Epithelial cell of prostate (primary cell): ENCODE measurements around the gene PLXNB2.
A peak's percentile ranks its signal among the peaks of the same experiment; 100 is the strongest.

Experiments used
- DNase-seq: peaks from one replicate; pipeline ENCODE4 v3.0.0-alpha.2; 2011; ENCODE audit warnings: low read depth, low spot score
- H3K27ac ChIP-seq: fragments of 450-650 bp; 2 replicates; pipeline ENCODE4 v1.5.1; 2017; ENCODE audit warnings: mild to moderate bottlenecking

Gene PLXNB2

DNA sequence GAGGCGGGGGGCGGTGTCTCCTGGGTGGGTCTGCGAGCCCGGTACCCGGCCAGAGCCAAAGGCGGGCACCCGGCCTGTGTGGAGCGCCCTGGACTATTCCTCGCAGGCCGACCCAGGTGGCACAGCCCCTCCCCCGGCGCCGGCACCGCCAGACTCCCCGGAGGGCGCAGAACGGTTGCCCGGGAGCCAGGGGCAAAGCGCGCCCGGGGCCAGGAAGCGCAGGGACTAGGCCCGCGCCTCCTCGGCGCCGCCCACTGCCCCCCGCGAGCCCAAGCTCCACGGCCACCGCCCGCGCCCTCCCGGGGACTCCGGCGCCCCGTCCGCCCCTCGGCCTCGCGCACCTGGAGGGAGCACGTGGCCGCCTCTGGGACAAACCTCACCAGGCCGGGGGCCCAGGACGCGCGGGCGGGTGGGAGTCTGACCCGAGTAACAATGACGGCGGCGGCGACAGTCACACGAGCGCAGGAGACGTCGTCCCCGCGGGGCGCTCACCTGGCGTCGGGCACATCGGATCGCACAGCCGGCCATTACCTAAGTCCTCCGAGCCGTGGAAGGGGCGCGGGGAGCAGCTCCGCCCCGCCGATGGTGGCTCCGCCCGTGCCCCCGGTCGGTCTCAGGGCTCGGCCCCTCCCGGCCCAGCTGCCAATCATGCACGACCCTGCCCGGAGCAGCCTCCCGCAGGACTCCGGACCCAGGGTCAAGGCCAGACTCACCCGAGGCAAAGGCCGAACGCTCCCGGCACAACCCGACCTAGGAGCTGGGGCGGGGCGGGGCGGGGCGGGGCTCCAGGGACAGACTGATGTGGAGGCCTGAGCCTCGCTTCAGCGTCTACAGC lies 7.4 kb downstream of the PLXNB2 start:
- H3K27ac ChIP-seq: peak overlapping the region; percentile 7
- no peak for DNase-seq

DNA sequence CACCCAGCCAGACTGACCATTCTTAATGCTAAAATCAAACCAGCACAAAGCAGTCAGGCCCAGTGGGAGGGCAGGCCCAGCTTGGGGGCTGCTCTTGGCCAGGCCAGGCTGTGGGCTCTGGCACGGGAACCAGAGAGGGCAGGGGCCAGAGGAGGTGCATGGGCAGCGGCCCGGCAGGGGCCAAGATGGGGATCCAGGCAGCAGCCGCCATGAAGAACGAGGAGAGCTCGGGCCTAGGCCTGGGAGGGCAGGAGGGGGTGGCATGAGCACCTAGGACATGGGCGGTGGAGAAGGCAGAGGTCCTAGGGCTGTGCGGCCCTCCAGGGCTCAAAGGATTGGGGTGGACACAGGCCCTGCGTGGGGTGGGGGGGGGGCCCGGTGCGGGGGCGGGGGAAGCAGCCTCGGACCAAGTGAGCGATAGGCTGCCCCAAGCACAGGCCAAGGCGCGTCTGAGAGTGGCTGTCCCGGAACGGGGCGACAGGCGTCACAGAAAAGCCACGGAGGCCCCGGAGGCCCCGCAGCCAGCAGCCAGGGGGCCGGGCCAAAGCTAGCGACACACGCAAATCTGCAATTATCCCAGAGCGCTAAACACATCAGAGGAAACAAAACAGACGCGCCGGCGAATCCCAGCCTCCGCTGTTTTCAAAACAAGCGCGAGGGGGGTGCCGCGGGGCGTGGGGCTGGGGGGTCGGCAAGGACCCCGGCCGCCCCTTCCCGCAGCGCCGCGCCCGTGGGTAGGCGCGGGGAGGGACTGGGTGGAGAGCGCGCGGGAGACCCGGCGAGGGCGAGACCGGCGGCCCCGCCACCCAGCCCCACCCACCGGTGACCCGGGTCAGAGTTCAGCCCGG lies 8.3 kb downstream of the PLXNB2 start:
- no peak for DNase-seq
- peak overlapping the region; percentile 7 for H3K27ac ChIP-seq

DNA sequence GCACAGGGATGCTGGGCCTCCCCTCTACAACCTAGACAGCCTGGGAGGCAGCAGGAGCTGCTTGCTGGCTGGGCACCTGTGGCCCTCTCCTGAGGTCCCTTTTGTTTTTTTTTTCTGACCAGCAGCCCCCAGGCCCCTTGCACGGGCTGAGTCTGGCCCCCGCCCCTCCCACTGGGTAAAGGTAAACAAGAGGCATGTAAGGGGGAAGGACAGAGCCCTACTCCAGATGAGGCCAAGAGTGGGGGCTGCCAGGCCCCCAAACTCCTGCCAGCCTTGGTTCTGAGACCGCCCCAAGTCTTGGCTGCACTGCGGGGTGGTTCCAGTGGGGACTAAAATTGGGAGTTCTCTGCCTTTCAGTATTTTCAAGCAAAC lies 9.2 kb downstream of the PLXNB2 start:
- no peak overlapping the region for H3K27ac ChIP-seq
- no peak for DNase-seq

DNA sequence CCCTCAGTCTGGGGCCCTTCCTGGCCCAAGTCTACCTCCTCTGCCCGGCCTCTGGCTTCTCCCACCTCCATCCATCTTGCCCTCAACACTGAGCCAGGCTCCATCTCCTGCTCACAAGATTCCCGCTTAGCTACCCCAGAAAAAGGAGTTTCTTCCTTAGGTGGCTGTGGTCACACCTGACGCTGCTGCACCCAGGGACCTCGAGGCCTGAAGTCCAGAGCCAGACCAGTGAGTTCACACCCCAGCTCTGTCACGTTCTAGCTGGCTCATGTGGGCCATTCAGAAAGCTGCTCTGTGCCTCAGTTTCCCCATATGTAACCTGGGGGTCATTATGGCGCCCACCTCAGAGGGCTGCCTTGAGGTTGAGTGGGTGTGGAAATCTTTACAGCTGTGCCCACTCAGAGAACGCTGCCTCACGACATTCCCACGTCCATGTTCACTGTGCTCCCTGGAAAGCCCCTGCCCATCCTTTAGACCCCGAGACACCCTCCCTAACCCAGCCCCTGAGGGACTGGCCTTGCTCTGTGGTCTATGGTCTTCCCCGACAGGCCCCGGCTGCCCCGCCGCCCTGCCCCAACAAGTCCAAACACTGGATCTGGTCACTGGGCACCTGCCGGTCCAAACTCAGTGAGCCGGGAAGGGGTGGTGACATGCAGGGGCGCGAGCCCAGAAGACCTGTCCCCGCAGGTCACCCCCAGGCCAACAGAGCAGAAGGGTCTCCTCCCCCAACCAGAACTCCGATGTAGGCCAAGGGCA lies 9.8 kb downstream of the PLXNB2 start:
- DNase-seq: no peak
- H3K27ac ChIP-seq: peak overlapping the region; percentile 11

DNA sequence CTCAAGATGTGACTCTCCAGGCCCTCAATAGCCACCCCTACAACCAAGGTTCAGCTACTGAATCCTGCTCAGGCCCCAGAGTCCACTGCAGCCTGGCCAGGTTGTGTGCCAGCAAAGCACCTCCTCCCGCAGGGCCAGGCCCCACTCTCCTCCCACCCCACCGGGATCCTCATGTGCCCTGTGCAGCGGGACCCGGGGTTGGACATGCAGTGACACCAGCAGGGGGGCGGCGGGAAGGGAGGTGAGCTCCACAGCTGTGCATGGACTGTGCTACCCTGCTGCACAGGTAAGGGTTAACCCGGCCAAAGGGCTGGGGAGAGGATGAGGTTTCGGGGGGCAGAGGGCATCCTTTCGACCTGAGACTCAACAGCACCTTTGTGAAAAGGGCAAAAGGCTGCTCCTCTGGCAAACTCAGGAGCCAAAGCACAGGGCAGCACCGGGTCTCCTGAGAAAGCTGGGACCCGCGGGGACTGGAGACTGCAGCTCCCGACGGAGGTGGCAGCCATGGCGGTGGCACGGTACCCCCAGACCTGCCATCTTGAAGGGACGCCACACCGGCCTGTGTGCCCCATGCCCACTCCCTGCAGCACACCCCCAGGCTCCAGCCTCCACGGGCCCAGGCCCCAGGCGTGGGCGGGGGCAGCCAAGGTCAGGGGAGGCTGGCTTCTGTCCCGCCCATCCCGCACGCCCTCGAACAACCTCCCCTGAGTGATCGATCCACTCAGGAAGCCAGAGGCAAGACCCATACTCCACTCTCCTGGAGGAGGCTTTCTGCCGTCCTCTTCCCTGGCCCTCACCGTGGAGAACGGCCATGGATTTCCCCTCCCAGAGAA lies 10.6 kb downstream of the PLXNB2 start:
- DNase-seq: no peak
- peak overlapping the region; percentile 11 for H3K27ac ChIP-seq

DNA sequence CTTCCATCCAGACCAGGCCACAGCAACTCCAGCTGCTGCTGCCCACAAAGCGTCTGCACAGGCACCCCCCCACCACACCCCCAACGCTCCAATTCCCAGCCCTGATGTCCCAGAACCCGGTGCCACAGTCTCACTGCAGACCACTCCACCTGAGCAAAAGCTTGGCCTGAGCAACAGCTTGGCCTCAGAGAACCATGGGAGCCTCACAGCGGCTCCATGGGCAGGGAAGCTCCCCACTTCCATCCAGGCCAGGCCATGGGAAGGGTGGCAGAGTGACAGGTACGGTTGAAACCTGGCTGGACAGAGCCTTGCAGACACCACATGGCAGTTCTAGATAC lies 13.2 kb downstream of the PLXNB2 start:
- DNase-seq: no peak
- H3K27ac ChIP-seq: peak overlapping the region; percentile 89

DNA sequence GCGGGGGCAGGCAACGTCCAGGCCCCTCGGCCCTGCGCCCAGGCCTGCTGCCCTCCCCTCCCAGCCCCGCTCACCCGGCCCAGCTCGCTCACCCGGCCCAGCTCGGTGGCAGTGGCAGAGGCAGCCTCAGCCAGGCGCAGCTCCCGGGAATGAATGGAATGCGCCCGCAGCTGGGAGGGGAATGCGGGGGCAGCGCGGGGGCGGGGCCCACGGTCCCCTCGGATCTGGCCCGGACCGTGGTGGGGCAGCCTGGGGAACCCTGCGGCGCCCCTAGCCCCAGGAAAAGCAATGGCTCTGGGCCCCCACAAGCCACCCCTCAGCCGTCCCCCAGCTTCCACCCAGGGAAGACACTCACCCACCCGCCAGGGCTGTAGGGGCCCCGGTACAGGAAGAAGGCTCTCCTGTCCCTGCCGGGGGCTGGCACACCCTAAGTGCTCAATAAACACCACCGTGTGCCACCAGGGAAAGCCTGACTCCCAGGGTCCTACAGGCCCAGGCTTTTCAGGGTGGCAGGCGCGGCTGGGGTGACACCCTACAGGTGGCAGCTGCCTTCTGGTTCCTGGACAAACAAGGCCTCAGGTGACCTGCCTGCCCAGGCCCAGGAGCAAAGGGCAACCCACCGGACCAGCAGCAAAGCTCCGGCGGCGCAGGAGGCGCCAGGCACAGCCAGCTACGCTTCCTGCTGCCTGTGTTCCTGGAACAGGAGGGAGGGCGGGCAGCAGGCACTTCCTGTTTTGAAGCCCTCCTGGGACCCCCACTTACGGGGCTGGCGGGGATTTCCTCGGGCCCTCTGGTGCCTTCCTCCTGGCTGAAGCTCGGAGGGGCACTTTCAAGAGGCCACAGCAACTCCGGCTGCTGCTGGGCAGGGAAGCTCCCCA lies 13.8 kb downstream of the PLXNB2 start:
- DNase-seq: no peak

DNA sequence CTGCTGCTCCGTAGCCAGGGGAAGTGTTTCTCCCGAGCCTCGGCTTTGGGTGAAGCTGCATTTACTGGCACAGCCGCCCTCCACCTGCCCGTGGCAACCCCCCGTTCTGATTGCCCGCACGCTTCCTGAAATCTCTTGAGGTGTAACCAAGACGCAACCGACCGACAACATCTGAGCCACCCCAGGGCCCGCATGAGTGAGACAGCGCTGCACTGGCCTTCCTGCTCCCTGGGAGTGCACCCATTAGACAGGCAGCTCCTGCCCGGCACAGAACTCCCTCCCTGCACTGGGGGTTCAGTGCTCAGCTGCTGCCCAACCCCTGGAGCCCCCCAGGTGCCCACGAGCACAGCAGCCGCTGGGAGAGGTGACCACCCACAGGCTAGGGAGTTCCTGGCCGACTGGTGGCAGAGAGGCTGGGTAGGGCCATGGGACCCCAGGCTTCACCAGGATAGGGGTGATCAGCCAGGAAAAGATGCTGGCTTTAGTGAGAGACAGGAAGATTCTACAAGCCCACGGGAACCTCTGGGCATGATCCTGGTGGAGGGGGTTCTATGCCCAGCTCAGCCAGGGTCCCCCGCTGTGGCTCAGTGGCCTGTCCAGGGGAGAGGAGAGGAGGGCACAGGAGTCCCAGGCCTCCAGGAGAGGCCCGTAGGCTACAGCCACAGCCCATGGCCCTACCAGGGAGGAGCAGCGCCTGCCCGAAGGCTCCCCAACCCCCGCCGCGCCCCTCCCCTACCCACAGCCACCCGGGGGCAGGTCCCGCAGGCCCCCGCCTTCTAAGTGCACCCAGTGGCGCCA lies 14.6 kb downstream of the PLXNB2 start:
- peak overlapping the region; percentile 89 for H3K27ac ChIP-seq
- DNase-seq: no peak

More for the DNA sequence above, 13.8 kb downstream of the PLXNB2 start:
- peak overlapping the region; percentile 89 for H3K27ac ChIP-seq

DNA sequence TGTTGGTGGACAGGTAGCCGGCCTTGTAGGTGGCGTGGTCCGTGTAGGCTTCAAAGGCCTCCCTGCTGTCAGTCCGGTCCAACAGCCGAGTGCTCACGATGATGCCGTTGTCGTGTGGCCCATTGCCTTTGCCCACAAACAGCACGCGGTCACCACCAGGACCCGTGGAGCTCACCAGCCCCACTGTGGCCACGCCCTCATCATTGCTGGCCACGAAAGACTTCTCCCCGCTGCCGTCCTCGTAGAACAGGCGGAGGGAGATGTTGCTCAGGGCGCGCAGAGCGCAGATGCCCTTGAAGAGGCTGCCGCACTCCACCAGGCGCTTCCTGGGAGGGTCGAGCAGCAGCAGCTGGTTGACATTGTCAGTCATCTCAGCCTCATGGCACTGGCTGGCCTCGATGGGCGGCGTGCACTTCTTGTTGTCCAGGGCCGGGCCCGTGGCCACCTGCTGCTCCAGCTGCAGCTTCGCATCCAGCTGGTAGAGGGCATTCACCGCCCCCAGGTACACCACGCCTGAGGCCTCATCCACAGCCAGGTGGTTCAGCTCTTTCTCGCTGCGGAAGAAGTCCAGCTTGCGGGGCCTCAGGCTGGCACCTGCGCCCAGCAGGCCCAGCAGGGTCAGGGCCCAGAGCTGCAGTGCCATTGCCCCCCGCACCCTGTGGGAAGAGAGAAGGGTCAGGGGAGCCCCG lies 17.4 kb downstream of the PLXNB2 start:
- DNase-seq: no peak
- H3K27ac ChIP-seq: no peak overlapping the region

DNA sequence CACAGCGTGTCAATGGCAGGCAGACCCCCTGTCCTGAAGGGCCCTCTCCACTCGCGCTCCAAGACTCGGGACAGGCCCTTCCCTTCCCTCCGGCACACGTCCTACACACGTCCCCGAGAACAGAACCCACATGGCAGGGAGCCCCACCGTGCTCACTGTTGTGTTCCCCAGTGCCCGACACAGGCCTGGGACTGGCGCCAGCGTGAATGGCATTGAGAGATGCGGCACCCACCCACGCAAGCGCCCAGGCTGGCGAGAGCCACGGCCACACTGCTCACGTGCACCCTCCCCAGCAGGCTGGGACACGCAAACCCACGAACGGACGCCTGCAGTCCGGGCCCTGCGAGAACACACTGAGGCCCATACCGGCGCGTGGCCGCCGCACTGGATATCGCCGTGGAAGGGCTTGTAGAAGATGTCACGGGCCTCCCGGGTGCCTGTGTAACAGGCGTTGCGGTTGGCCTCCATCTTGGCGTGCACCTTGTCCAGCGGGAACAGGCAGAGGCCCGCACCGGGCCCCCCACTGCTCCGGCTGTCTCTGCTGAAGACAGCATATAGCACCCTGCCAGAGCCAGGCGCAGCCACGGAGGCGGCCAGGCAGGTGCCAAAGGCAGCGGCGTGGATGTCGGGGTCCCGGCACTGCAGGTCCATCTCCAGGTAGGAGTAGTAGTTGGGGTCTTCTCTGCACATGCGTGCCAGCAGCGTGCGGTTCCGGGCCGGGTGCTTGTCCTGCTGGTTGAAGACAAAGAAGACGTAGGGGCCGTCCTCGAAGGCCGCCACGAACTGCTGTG lies 18.1 kb downstream of the PLXNB2 start:
- H3K27ac ChIP-seq: no peak overlapping the region
- no peak for DNase-seq

DNA sequence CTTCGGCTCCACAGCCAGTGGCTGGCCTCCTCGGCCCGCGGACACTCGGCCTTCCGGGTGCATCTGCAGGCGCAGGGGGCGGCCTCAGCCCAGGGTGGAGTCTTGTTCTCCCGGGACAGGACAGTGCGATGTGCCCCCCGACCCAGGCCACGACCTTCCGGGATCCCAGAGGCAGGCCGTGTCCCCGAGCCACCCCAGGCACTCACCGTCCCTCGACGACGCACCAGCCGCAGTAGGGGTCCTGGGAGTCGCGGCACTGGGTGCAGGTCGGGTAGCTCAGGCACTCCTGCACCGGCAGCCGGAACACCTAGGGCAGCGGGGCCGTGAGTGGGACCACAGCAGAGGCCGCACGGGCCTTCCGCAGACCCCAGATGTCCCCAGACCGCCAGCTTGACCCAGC lies 19.7 kb downstream of the PLXNB2 start:
- DNase-seq: no peak
- no peak overlapping the region for H3K27ac ChIP-seq

DNA sequence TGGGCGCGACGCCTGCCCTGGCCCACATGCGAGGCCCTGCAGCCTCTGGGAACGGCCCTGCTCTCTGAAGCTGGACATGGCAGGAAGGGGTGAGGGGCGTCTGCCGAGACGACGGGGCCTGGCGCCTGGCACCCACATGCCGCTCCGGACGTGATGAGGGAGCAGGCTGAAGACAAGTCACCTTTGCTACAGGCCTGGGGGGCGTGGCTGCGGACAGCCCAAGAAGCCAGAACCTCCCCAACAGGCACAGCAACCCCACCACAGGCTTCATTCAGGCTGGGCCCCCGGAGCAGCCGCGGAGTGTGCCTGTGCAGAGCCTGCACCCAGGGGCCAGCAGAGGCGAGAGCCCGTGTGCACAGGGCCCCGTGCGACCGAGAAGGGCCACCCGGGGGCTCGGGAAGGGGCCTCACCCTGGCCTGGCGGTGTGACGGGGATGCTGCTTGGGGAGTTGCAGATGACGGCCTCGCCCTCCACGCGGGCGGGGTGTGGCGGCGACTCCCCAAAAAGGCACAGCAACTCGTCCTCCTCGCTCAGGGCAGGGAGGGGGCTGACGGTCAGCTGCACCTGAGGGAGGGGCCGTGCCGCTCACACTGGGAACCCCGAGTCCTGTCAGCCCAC lies 20.6 kb downstream of the PLXNB2 start:
- H3K27ac ChIP-seq: no peak overlapping the region
- no peak for DNase-seq

DNA sequence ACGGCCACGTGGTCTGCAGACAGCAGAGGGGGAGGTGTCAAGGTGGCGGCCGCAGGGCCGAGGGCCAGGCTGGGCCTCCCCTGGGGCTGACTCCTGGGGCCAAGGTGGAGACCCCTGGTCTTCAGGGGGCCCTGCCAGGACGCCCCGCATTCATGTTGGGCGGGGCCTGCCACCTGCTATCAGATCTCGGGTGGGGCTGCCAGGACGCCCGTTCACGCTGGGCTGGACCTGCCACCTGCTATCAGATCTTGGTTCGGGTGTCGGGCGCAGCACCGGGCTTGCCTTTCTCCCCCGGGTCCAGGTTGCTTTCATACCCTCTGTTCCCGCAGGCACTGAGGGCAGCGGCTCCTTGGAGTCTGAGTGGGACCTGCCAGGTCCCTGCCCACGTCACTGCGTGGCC lies 21.2 kb downstream of the PLXNB2 start:
- H3K27ac ChIP-seq: no peak overlapping the region
- DNase-seq: no peak

DNA sequence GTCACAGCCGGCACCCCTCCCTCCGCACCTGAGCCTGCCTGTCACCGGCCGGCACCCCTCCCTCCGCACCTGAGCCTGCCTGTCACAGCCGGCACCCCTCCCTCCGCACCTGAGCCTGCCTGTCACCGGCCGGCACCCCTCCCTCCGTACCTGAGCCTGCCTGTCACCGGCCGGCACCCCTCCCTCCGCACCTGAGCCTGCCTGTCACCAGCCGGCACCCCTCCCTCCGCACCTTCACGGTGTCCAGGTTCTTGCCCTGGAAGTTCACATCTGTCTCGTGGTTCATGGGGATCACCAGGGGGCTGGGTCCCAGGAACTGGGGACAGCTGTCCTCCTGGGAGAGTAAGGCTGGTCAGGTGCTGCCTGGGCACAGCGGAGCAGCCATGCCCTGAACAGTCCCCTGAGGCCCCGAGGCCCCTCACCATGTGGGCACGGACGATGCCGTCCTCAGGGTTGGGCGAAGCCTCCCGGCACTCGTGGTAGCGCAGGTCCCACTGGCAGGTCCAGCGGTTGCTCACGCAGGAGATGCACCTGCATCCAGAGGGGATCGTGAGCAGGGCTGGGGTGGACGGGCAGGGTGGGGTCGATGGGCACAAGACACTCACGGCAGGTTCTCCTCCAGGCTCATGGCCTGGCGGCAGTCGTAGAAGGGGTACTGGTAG lies 21.7 kb downstream of the PLXNB2 start:
- no peak for DNase-seq
- no peak overlapping the region for H3K27ac ChIP-seq

DNA sequence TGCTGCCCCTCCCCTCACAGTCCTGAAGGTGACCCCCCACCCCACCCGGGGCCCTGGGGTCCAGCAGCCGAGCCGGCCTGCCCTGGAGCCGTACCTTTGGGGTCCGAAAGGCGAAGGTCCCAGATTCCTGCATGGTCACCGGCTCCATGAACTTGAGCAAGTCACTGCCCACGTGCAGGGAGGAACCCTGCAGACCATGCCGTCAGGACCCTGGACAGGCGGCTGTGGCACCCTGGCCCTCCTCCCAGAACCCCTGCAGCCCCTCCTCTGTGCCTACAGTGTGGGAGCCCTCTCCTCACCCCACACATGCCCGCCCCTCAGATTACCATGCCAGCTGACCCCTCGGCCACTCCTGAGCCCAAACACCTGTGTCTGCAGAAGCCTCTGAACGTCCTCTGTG lies 23.0 kb downstream of the PLXNB2 start:
- no peak overlapping the region for H3K27ac ChIP-seq
- DNase-seq: no peak

DNA sequence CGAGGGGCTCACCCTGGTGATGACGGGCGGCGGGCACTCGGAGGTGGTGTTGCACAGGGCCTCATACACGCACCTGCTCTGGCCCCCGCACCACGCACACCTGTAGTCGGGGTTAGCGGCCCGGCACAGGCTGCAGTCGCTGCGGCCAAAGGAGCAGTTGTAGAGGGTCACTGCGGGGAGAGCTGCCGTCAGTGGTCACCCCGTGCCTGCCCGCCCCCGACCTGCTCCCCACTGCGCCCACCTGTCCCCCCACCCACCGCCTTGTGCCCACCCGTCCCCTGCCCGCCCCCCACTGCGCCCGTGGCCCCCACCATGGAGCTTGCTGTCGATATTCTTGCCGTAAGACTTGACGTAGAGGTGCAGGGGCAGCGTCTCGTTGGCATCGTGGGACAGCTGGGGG lies 23.6 kb downstream of the PLXNB2 start:
- DNase-seq: no peak
- no peak overlapping the region for H3K27ac ChIP-seq
